ENCODE measurements around the gene ASS1.

GRCh38 chr9:130454812-130455325, 10.1 kb downstream of the ASS1 start:
- TF ChIP-seq CTCF (IDR thresholded peaks at IDR 0.05; ENCODE audit: insufficient read depth, low read length, poor library complexity, severe bottlenecking), result no peak
- TF ChIP-seq EZH2phosphoT487 (conservative IDR thresholded peaks at IDR 0.05; ENCODE audit: low read length), result no peak

Data from SU-DHL-6 (cell line).